Spleen (tissue), 11 donors: ENCODE data around the gene GTF2A1. TPM values are rescaled to one million over a fixed set of nuclear protein-coding genes. Genes with fewer than 3 reads are reported as not detected.

ENCODE experiments used
- DNase-seq: peaks from one replicate; pipeline ENCODE4 v3.0.0-alpha.2; 2020
- H3K27ac ChIP-seq, 8 donors: fragments of 200-600 bp; sonication (generic) in 7 of 8; 1 replicate in 4 of 8; 2 replicates in 4 of 8; pipeline versions ENCODE4 v1.5.0 to v1.8.0; 2016 to 2021; ENCODE audit warnings: inconsistent platforms in 4 of 8, mild to moderate bottlenecking in 4 of 8, moderate library complexity in 1 of 8
- H3K27me3 ChIP-seq, 7 donors: fragments of 200-600 bp; sonication (generic) in 6 of 7; replicated peaks in 1 of 7; 1 replicate in 4 of 7; 2 replicates in 3 of 7; pipeline versions ENCODE4 v1.5.0 to v1.8.0; 2016 to 2021; ENCODE audit warnings: inconsistent platforms in 3 of 7, mild to moderate bottlenecking in 1 of 7
- H3K36me3 ChIP-seq, 6 donors: fragments of 200-600 bp; sonication (generic) in 5 of 6; 1 replicate in 4 of 6; 2 replicates in 2 of 6; pipeline versions ENCODE4 v1.5.0 to v1.8.0; 2016 to 2021; ENCODE audit warnings: inconsistent platforms in 2 of 6
- H3K4me1 ChIP-seq, 6 donors: fragments of 200-600 bp; sonication (generic) in 5 of 6; 1 replicate in 3 of 6; 2 replicates in 3 of 6; pipeline versions ENCODE4 v1.5.0 to v1.8.0; 2016 to 2021; ENCODE audit warnings: inconsistent platforms in 3 of 6
- H3K4me3 ChIP-seq, 8 donors: fragments of 200-600 bp; sonication (generic) in 7 of 8; 1 replicate in 4 of 8; 2 replicates in 4 of 8; pipeline versions ENCODE4 v1.5.0 to v1.8.0; 2016 to 2021; ENCODE audit warnings: inconsistent platforms in 4 of 8, mild to moderate bottlenecking in 4 of 8, moderate library complexity in 2 of 8
- H3K9me3 ChIP-seq, 8 donors: fragments of 200-600 bp; sonication (generic) in 7 of 8; 1 replicate in 4 of 8; 2 replicates in 4 of 8; pipeline versions ENCODE4 v1.5.0 to v1.8.0; 2016 to 2021; ENCODE audit warnings: inconsistent platforms in 4 of 8
- CTCF ChIP-seq, 11 experiments: fragments of 200-600 bp in 7 of 11; fragments of 450-650 bp in 4 of 11; sonication (generic) in 4 of 11; IDR thresholded peaks in 8 of 11; conservative IDR thresholded peaks in 3 of 11; 1 replicate in 7 of 11; 2 replicates in 4 of 11; pipeline versions ENCODE4 v1.4.0 to v1.8.0; 2016 to 2021; ENCODE audit warnings: antibody characterized with exemption in 11 of 11, inconsistent platforms in 4 of 11, mild to moderate bottlenecking in 1 of 11
- POLR2A ChIP-seq, 3 donors: fragments of 450-650 bp; IDR thresholded peaks; one replicate each; pipeline ENCODE4 v1.5.1; 2017; ENCODE audit warnings: antibody characterized with exemption in 3 of 3, mild to moderate bottlenecking in 1 of 3
- POLR2AphosphoS5 ChIP-seq, 3 donors: sonication (generic); formaldehyde crosslinking; IDR thresholded peaks; one replicate each; pipeline ENCODE4 v1.5.1; 2017; ENCODE audit warnings: antibody characterized with exemption in 3 of 3
- WGBS, 5 donors: extraction: QIAGEN DNeasy Blood & Tissue Kit in 3 of 5; methylation state at CpG; one replicate each; pipeline versions ENCODE4 v1.1.5 to v1.1.7; 2013 to 2018; 5-methylcytosine and 5-hydroxymethylcytosine counted together
- intact Hi-C: fragments of 100-400 bp; cut with DNase I; formaldehyde crosslinking; loops from one replicate; pipeline ENCODE4 v1.15.0; 2023; ENCODE audit warnings: low total_unique reads
- polyA plus RNA-seq, 3 donors: library from polyadenylated mRNA; stranded (reverse); fragments of 200-250 nt; gene quantifications; one replicate each; pipeline ENCODE4 v1.2.1, GENCODE V29; 2013
- total RNA-seq, 7 donors: library from RNA; depleted of rRNA in 3 of 7; stranded (reverse); fragments of >200 nt in 3 of 7; fragmentation: NEBNext Ultra II Directional in 4 of 7; extraction: Animal tissue kit (Norgen Biotek cat#: 25700) in 4 of 7; gene quantifications; one replicate each; pipeline versions ENCODE4 v1.1.0 to v1.2.1, GENCODE V29; 2016 to 2021
- donor health status: healthy with polysubstance abuse.
- donor health status: DM: no; HTN: no; CAD: no; lungs with moderate emphysema.
- donor health status: DM: no; HTN: no; CAD: no.
- donor health status: Bipolar disorder and iron deficiency.
- donor health status: healthy.
- donor health status: DM: no; HTN: no; CAD: no.
- donor health status: DM: yes; HTN: yes; CAD: no.

The GTF2A1 gene
- total and polyA plus RNA-seq, 10 donors = 5.1 to 40.7 (median 27.5) TPM

GRCh38 chr14:81137316-81137715, 83.4 kb downstream of the GTF2A1 start:
- intact Hi-C loops = no loop called here
- 72 to 89% (median 77%) methylated on average over 2 of the region's 2 CpGs for WGBS, 5 donors

GRCh38 chr14:81133400-81133799, 87.4 kb downstream of the GTF2A1 start:
- no peak for DNase-seq
- H3K4me1 ChIP-seq = no peaks in the 10 kb centered on the region
- WGBS, 5 donors = 77 to 94% (median 89%) methylated on average over 2 of the region's 2 CpGs
- H3K36me3 ChIP-seq = no peaks in the 10 kb centered on the region
- no peak overlapping the region for H3K4me3 ChIP-seq
- H3K9me3 ChIP-seq = peaks cover 0 to 10% (median 0%) of the 10 kb centered on the region in 8 donors
- H3K27me3 ChIP-seq = no peaks in the 10 kb centered on the region
- no peak for TF ChIP-seq CTCF (IDR thresholded peaks at IDR 0.05 in 8 of 11, conservative IDR thresholded peaks at IDR 0.05 in 3 of 11)
- no peak for TF ChIP-seq POLR2AphosphoS5 (IDR thresholded peaks at IDR 0.05)
- no peak for TF ChIP-seq POLR2A (IDR thresholded peaks at IDR 0.05)
- intact Hi-C loops = no loop called here
- no peak overlapping the region for H3K27ac ChIP-seq

More at GRCh38 chr14:81137316-81137715, 83.4 kb downstream of the GTF2A1 start:
- no peak for TF ChIP-seq POLR2A (IDR thresholded peaks at IDR 0.05)
- TF ChIP-seq CTCF (IDR thresholded peaks at IDR 0.05 in 8 of 11, conservative IDR thresholded peaks at IDR 0.05 in 3 of 11) = no peak
- TF ChIP-seq POLR2AphosphoS5 (IDR thresholded peaks at IDR 0.05) = no peak
- H3K4me3 ChIP-seq = no peak overlapping the region
- no peak for DNase-seq
- H3K36me3 ChIP-seq = no peaks in the 10 kb centered on the region
- H3K27ac ChIP-seq = no peak overlapping the region
- H3K27me3 ChIP-seq = no peaks in the 10 kb centered on the region
- H3K9me3 ChIP-seq = peaks cover 0 to 10% (median 0%) of the 10 kb centered on the region in 8 donors
- H3K4me1 ChIP-seq = no peaks in the 10 kb centered on the region

GRCh38 chr14:81132468-81132867, 88.3 kb downstream of the GTF2A1 start:
- DNase-seq = no peak

GRCh38 chr14:81129242-81129641, 91.5 kb downstream of the GTF2A1 start:
- WGBS, 5 donors = 91 to 97% (median 96%) methylated on average over 1 of the region's 1 CpG
- Histone ChIP-seq H3K4me3 (no peak overlapping the region), H3K27me3 (no peaks in the 10 kb centered on the region), H3K9me3 (peaks cover 0 to 1% (median 0%) of the 10 kb centered on the region in 8 donors), H3K27ac (no peak overlapping the region), H3K4me1 (no peaks in the 10 kb centered on the region), H3K36me3 (no peaks in the 10 kb centered on the region)
- no peak for DNase-seq
- TF ChIP-seq CTCF (IDR thresholded peaks at IDR 0.05 in 8 of 11, conservative IDR thresholded peaks at IDR 0.05 in 3 of 11) (no peak), POLR2A (IDR thresholded peaks at IDR 0.05) (no peak), POLR2AphosphoS5 (IDR thresholded peaks at IDR 0.05) (no peak)
- intact Hi-C loops = no loop called here

More at GRCh38 chr14:81132468-81132867, 88.3 kb downstream of the GTF2A1 start:
- Histone ChIP-seq H3K36me3 (no peaks in the 10 kb centered on the region), H3K4me1 (no peaks in the 10 kb centered on the region), H3K4me3 (no peak overlapping the region), H3K9me3 (peaks cover 0 to 10% (median 0%) of the 10 kb centered on the region in 8 donors), H3K27me3 (no peaks in the 10 kb centered on the region), H3K27ac (no peak overlapping the region)
- intact Hi-C loops = no loop called here
- no peak for TF ChIP-seq POLR2A (IDR thresholded peaks at IDR 0.05)
- TF ChIP-seq CTCF (IDR thresholded peaks at IDR 0.05 in 8 of 11, conservative IDR thresholded peaks at IDR 0.05 in 3 of 11) = no peak
- no peak for TF ChIP-seq POLR2AphosphoS5 (IDR thresholded peaks at IDR 0.05)
- WGBS, 5 donors = 52 to 68% (median 58%) methylated on average over 3 of the region's 3 CpGs
